KG1 (cell line): ENCODE data around the gene SLC44A2.

ENCODE experiments used
- DNase-seq: peaks from one replicate; lab custom pipeline; 2025; lab: John Stamatoyannopoulos, UW

SLC44A2 gene

DNA sequence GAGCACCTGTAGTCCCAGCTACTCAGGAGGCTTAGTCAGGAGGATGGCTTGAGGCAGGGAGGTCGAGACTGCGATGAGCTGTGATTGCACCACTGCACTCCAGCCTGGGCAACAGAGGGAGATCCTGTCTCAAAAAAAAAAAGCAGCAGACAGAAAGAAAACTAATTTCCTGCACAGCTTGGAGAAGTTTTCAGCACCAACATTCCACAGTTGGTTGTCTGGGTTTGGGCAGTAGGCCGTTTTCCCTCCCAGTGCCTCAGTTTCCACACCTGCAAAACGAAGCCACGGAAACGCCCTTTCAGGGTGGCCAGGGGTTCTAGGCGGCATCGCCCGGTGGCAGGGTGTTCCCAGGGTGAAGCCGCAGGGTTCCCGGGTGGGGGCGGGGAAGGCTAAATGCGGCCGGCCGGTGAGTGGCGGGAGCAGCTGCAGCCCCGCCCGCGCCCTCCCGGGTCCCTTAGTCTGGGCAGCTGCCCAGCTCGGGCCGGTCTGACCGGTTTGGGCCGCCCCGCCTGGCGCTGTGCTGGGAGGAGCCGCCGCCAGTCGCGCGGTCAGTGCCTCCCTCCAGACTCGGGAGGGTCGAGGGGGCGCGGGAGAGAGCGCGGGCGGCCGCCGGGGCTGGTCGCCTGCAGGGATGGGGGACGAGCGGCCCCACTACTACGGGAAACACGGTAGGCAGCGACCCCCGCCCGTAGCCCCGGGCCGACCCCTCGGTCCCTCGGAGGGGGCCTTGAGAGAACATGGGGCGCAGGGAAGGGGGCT lies at the start of gene SLC44A2:
SLC44A2 (plus strand) TSS at position 551 of the 759 bp plus-strand sequence; CDS start at position 632, 81 bp downstream.
- no peak for DNase-seq

DNA sequence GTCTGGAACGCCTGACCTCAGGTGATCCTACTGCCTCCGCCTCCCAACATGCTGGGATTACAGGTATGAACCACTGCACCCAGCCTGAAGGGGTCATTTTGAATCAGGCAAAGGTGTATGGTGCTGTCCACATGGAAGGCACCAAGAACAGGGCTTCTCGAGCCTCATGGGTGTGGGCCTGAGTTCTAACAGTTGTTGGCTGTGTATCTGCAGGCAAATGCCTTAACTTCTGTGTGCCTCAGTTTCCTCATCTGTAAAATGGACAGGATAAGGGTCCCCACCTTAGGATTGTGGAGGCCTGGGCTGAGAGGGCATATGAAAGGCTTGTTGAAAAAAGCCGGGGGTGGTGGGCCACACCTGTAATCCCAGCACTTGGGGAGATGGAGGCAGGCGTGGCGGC lies 47.4 kb upstream of the SLC44A2 start:
- DNase-seq, result no peak

GRCh38 chr19:10580979-10581631 lies 44.2 kb upstream of the SLC44A2 start:
- peak; percentile 94 for DNase-seq

DNA sequence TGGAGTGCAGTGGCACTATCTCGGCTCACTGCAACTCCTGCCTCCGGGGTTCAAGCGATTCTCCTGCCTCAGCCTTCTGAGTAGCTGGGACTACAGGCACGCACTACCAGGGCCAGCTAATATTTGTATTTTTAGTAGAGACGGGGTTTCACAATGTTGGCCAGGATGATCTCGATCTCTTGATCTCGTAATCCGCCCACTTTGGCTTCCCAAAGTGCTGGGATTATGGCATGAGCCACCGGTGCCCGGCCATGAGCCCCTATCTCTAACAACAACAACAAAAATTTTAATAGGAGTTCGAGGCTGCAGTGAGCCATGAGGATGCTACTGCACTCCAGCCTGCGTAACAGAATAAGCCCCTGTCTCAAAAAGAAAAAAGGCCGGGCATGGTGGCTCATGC lies 43.3 kb upstream of the SLC44A2 start:
- no peak for DNase-seq

- DNase-seq, result no peak
Observed at GRCh38 chr19:10583036-10583776, 42.1 kb upstream of the SLC44A2 start.

- no peak for DNase-seq
Observed at GRCh38 chr19:10586396-10586795, 39.0 kb upstream of the SLC44A2 start.

DNA sequence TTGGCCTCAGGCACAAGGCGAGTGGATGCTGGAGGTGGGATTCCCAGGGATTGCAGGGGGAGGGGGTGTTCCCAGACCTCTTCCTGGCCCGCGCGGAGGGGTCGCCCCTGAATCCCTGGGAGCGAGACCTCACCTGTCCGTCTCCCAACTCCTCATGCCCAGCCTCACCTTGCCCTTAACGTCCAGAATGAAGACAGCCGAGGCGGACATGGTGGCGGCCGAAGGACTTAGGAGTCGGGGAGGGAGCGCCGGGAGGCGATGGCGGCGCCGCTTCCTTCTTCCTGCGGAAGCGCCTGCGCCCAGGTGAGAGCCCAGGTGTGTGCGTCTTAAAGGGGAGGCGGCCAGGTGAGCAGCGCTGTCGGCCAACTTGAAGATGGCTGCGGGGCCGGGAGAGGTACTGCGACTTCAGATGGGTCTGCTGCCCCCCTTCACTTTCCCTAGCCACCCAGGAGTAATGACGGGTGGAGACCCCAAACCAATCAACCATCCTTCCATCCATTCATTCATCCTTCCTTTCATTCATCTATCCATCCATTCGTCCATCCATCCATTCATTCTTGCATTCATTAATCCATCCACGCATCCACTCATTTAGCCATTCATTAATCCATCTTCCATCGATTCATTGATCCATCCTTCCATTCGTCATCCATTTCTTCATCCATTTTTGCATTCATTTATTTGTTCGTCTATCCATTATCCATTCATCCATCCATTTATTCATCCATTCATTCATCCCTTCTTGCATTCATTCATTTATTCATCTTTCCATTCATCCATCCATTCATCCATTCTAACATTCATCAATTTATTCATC lies 38.1 kb upstream of the SLC44A2 start, which contains the start of gene AP1M2:
AP1M2 (minus strand) TSS at position 291 of the 817 bp plus-strand sequence; CDS start at position 210, 81 bp downstream.
- no peak for DNase-seq

DNA sequence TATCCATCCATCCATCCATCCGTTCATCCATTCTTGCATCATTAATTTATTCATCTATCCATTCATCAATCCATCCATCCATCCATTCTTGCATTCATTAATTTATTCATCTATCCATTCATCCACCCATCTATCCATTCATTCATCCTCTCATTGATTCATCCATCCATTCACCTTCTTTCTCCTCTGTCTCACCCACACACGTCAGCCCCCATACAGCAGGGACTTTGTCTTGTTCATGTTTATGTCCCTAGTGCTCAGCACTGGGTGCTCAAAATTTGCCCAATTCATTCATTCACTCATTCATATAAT lies 37.6 kb upstream of the SLC44A2 start:
- DNase-seq, result no peak

DNA sequence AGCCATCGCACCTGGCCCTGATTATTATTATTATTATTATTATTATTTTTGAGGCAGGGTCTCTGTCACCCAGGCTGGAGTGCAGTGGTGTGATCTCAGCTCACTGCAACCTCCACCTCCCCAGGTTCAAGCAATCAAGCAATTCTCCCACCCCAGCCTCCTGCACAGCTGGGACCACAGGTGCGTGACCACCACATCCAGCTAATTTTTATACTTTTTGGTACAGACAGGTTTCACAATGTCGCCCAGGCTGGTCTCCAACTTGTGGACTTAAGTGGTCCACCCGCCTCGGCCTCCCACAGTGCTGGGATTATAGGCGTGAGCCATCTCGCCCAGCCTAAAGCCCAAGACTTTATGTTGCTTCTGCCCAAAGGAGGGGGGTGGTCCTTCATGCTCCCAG lies 32.2 kb upstream of the SLC44A2 start:
- DNase-seq, result no peak

- no peak for DNase-seq
Observed at GRCh38 chr19:10593820-10594637, 31.3 kb upstream of the SLC44A2 start.

- DNase-seq, result no peak
Observed at GRCh38 chr19:10600149-10600548, 25.2 kb upstream of the SLC44A2 start.

GRCh38 chr19:10601999-10602329 lies 23.4 kb upstream of the SLC44A2 start:
- no peak for DNase-seq

GRCh38 chr19:10602330-10603083 lies 22.8 kb upstream of the SLC44A2 start:
- peak; percentile 44 for DNase-seq

DNA sequence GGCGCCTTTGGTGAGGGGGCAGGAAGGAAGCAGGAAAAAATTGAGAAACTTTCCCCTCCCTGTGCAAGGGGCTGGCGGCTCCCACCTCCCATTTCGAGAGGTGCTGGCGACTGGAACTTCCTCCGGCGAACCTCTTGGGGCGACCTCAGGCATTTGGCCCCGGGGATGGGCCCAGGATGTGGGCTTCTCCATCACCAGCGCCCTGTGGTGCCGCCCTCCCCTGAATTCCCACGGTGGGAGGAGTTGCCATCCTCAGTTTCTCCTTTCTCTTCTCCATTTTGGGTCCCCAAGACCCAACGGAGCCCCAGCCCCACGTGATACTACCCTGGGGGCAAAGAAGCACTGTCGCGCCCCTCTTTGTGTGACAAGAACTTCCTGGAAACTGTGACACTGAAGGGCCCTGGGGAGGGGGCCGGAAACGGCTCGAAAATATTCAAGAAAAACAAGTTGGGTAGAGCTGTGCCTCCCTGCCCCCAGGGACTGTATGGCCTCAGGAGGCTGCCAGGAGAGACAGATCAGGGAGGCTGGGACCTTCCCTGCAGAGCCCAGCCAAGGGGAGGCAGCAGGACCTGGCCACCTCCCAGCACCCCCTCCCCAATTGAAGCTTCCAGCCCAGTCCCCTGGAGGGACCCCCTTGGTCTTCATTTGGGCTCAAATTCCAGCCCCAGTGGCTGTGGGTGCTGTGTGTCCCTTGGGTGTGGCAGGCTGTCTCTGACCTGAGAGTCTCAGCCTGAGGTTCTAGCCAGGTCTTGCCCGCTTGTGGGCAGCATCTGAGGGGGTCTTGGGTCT lies 22.1 kb upstream of the SLC44A2 start:
- DNase-seq, result no peak

DNA sequence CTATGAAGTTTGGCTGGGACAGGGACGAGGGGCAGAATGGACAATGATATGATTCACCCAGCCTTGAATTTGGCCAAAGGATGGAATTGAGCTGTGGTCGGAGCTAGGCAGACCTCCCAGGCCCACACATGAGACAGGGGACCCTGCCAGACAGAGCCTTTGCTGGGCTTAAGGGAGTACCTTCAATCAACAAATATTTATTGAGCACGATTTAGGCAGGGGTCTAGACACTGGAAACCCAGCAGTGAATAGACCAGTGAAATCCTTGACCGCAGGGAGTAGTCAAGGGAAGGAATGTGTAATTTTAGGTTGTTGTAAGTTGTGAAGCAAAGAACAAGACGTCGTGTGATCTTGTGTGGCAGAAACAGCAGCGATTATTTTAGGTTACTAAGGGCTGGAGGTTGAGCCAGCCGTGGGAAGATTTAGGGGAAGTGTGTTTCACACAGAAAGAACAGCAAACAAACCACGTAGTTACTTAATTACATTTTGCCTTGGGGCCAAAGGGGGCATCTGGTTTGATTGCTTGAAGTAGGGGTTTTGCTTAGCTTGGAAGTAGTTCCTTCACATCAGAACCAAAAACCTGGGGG lies 21.4 kb upstream of the SLC44A2 start:
- DNase-seq, result peak; percentile 55

DNA sequence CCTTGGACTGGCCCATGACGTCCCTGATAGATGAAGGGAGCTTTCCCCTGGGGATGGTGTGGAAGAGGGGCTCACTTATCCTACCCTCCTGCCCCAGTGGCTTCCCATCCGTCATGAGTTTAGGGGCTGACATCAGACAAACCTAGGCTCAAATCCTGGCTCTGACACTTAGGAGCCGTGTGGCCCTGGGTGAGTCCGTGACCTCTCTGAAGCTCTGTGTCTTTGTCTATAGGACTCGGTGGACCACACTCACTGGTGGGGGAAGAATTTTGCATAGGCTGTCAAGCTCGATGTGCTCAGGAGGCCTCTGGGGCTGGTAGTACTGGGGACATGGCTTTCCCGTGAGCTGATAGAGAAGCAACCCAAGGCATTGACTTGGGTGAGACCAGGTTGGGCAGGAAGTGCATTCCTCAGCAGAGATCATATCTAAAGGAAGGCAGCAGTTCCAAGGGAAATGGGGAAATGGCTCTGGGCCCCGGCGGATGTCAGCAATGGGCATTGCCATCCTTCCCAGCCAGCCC lies 20.8 kb upstream of the SLC44A2 start:
- DNase-seq, result no peak

DNA sequence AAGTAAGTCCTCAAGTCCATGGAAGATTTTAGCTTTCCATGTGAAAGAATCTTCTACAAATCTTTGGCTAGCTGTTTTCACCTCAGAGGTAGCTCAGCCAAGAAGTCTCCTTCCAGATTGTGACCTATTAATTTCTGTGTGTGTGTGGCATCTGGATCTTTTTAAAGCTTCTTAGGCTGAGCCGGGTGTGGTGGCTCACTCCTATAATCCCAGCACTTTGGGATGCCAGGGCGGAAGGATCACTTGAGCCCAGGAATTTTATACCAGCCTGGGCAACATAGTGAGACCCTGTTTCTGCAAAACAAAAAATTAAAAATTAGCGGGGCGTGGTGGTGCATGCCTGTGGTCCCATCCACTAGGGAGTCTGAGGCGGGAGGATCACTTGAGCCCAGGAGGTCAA lies 13.4 kb upstream of the SLC44A2 start:
- no peak for DNase-seq

DNA sequence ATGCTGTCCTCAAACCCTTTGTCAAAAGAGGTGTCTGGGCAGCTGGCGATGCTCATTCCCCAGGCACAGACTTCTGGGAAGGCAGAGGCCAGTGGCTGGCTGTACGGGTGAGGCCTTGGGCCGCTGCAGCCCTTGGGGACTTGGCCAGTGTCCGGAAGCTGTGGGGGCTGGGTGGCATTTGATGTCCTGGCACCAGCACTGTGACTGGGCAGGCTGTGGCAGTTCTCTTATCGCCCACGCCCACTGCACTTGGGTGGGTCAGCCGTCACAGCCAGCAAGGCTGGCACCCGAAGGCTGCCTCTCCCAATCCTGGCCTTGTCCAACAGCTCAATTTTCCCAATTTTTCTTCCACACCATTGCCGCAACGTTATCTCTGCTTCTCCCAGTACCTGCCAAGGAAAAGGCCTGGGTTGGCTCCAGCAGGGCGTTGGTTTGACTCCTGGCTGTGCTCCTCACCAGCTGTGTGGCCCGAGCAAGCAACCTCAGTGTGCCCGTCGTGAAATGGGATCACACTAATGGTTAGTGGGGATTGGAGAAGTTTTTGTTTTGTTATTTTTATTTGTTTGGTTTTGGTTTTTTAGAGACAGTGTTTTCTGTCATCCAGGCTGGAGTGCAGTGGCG lies 12.7 kb upstream of the SLC44A2 start:
- no peak for DNase-seq
